Measurements from ENCODE around the gene ATP9A. TPM values are rescaled to one million over a fixed set of nuclear protein-coding genes. Genes with fewer than 3 reads are reported as not detected.

Gene ATP9A
- total RNA-seq, 1 experiment from 2014 or later = 18.6 TPM

- H3K9me3 ChIP-seq (ENCODE audit: insufficient read depth, low read depth) = no peaks in the 10 kb centered on the region
- intact Hi-C loops (cut with micrococcal nuclease; ENCODE audit: unreplicated experiment) = no loop called here
- peaks cover 17% of the 10 kb centered on the region for H3K4me1 ChIP-seq (replicated peaks; ENCODE audit: insufficient read depth)
- H2AFZ ChIP-seq = no peak overlapping the region
- H3K9me2 ChIP-seq (ENCODE audit: insufficient read depth) = no peaks in the 10 kb centered on the region
- no peak overlapping the region for H3K27ac ChIP-seq
- BruUV-seq (replicated peaks) = no TSS peak
- TF ChIP-seq, protein P1, sequence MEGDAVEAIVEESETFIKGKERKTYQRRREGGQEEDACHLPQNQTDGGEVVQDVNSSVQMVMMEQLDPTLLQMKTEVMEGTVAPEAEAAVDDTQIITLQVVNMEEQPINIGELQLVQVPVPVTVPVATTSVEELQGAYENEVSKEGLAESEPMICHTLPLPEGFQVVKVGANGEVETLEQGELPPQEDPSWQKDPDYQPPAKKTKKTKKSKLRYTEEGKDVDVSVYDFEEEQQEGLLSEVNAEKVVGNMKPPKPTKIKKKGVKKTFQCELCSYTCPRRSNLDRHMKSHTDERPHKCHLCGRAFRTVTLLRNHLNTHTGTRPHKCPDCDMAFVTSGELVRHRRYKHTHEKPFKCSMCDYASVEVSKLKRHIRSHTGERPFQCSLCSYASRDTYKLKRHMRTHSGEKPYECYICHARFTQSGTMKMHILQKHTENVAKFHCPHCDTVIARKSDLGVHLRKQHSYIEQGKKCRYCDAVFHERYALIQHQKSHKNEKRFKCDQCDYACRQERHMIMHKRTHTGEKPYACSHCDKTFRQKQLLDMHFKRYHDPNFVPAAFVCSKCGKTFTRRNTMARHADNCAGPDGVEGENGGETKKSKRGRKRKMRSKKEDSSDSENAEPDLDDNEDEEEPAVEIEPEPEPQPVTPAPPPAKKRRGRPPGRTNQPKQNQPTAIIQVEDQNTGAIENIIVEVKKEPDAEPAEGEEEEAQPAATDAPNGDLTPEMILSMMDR (conservative IDR thresholded peaks at IDR 0.05) = no peak
- no peak for TF ChIP-seq EZH2 (IDR thresholded peaks at IDR 0.05; ENCODE audit: low read depth)
- POLR2A ChIA-PET (ENCODE audit: unreplicated experiment) = no interaction called here
- CTCF ChIA-PET = interaction anchor here (0.5 to 0.8 kb wide), 3 partner anchors 21 to 258 kb away, joined by 3 to 9 read pairs (median 8); no protein-coding TSS in a partner anchor
- H3K4me3 ChIP-seq = no peak overlapping the region
- H3K79me2 ChIP-seq (ENCODE audit: low read depth) = no peaks in the 10 kb centered on the region
- no peaks in the 10 kb centered on the region for H3K27me3 ChIP-seq (ENCODE audit: insufficient read depth, low read depth)
- H3K36me3 ChIP-seq (ENCODE audit: low read depth) = no peaks in the 10 kb centered on the region
- no peak for DNase-seq
- H3K4me2 ChIP-seq = no peak overlapping the region
- no peaks in the 10 kb centered on the region for H4K20me1 ChIP-seq (ENCODE audit: insufficient read depth)
- H3F3A ChIP-seq (ENCODE audit: insufficient read depth, low read depth) = peaks cover 12% of the 10 kb centered on the region
Observed at GRCh38 chr20:51637241-51637640, 130.9 kb downstream of the ATP9A start.

DNA sequence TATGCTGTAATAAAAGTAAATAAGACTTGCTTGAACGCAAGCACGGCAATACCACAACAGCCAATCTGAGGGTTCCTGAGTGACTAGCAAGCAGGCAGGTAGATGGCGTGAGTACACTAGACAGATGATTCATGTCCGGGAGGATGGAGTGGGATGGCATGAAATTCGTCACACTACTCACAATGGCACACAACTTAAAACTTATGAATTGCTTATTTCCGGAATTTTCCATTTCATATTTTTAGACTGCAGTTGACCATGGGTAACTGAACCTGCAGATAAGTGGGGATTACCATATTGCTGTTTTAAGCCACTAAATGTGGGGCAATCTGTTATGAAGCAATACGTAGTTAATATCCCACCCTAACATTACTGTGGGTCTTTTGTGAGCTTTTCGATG, 132.1 kb downstream of the ATP9A start:
- Histone ChIP-seq H3K27me3 (ENCODE audit: insufficient read depth, low read depth) (no peaks in the 10 kb centered on the region), H3K4me2 (no peak overlapping the region), H3K4me3 (no peak overlapping the region), H3F3A (ENCODE audit: insufficient read depth, low read depth) (peaks cover 22% of the 10 kb centered on the region), H4K20me1 (ENCODE audit: insufficient read depth) (no peaks in the 10 kb centered on the region), H3K9me3 (ENCODE audit: insufficient read depth, low read depth) (no peaks in the 10 kb centered on the region), H3K36me3 (ENCODE audit: low read depth) (no peaks in the 10 kb centered on the region), H2AFZ (no peak overlapping the region), H3K4me1 (replicated peaks; ENCODE audit: insufficient read depth) (peaks cover 26% of the 10 kb centered on the region), H3K27ac (no peak overlapping the region), H3K79me2 (ENCODE audit: low read depth) (no peaks in the 10 kb centered on the region), H3K9me2 (ENCODE audit: insufficient read depth) (no peaks in the 10 kb centered on the region)
- DNase-seq = no peak
- TF ChIP-seq EZH2 (IDR thresholded peaks at IDR 0.05; ENCODE audit: low read depth) = no peak
- TF ChIP-seq, protein P1 (conservative IDR thresholded peaks at IDR 0.05) = no peak
- CTCF ChIA-PET = no interaction called here
- POLR2A ChIA-PET (ENCODE audit: unreplicated experiment) = interaction anchor here (0.6 kb wide), 2 partner anchors 437 to 654 kb away, joined by 3 to 6 read pairs; no protein-coding TSS in a partner anchor
- BruUV-seq (replicated peaks) = no TSS peak
- intact Hi-C loops (cut with micrococcal nuclease; ENCODE audit: unreplicated experiment) = no loop called here

GRCh38 chr20:51635680-51636079, 132.5 kb downstream of the ATP9A start:
- no peak for DNase-seq
- intact Hi-C loops (cut with micrococcal nuclease; ENCODE audit: unreplicated experiment) = no loop called here
- H3K27me3 ChIP-seq (ENCODE audit: insufficient read depth, low read depth) = no peaks in the 10 kb centered on the region
- no peaks in the 10 kb centered on the region for H3K79me2 ChIP-seq (ENCODE audit: low read depth)
- H3K4me3 ChIP-seq = no peak overlapping the region
- H3K4me2 ChIP-seq = no peak overlapping the region
- ChIA-PET CTCF (no interaction called here), POLR2A (ENCODE audit: unreplicated experiment) (no interaction called here)
- H3K4me1 ChIP-seq (replicated peaks; ENCODE audit: insufficient read depth) = peaks cover 31% of the 10 kb centered on the region
- no peak overlapping the region for H3K27ac ChIP-seq
- no TSS peak for BruUV-seq (replicated peaks)
- TF ChIP-seq, protein P1 (conservative IDR thresholded peaks at IDR 0.05) = no peak
- no peak for TF ChIP-seq EZH2 (IDR thresholded peaks at IDR 0.05; ENCODE audit: low read depth)
- H4K20me1 ChIP-seq (ENCODE audit: insufficient read depth) = no peaks in the 10 kb centered on the region
- H3K9me3 ChIP-seq (ENCODE audit: insufficient read depth, low read depth) = no peaks in the 10 kb centered on the region
- peaks cover 26% of the 10 kb centered on the region for H3F3A ChIP-seq (ENCODE audit: insufficient read depth, low read depth)
- no peaks in the 10 kb centered on the region for H3K36me3 ChIP-seq (ENCODE audit: low read depth)
- H3K9me2 ChIP-seq (ENCODE audit: insufficient read depth) = no peaks in the 10 kb centered on the region
- H2AFZ ChIP-seq = no peak overlapping the region
